HCT116 (cell line): ENCODE results near the gene PROSER2. TPM values are rescaled to one million over a fixed set of nuclear protein-coding genes. Genes with fewer than 3 reads are reported as not detected.

Experiments
- ATAC-seq: fragments of 200-7000 bp; cut with Tn5 transposase; 2 replicates; pipeline ENCODE4 v1.9.1; 2020; ENCODE audit warnings: mild to moderate bottlenecking, moderate library complexity
- BruUV-seq: library from RNA; stranded (reverse); fragments of 400-500 nt; replicated peaks from 2 replicates; lab custom pipeline; 2021; lab: Mats Ljungman, UMichigan
- CTCF ChIA-PET: fragments of 300-600 bp; sonication (Branson Sonifier 250); formaldehyde crosslinking; loops from one replicate; lab custom pipeline; 2021; ENCODE audit warnings: antibody characterized with exemption; lab: Charles Lee
- POLR2A ChIA-PET: fragments of 300-600, 350-600 bp; sonication (Branson Sonifier 250); formaldehyde crosslinking; loops from one replicate; lab custom pipeline; 2021; ENCODE audit warnings: antibody characterized with exemption; lab: Charles Lee
- RAD21 ChIA-PET, 2 experiments: fragments of 300-600 bp; sonication (Branson Sonifier 250); formaldehyde crosslinking; loops; one replicate each; lab custom pipeline; 2023; ENCODE audit warnings: low total read pairs in 2 of 2; ENCODE audit not compliant: uncharacterized antibody in 2 of 2, unreplicated experiment in 2 of 2, low non-redundant PET in 1 of 2; lab: Charles Lee
- DNase-seq: peaks from one replicate; pipeline ENCODE4 v3.0.0-alpha.2; 2010; ENCODE audit warnings: low read depth, low spot score
- H2AFZ ChIP-seq: fragments of 200-600 bp; shearing (Covaris generic), sonication (generic); 2 replicates; pipeline ENCODE4 v1.6.1; 2017; ENCODE audit warnings: low read depth, mixed run types, mixed read lengths, antibody characterized with exemption, low read length; ENCODE audit not compliant: poor library complexity, severe bottlenecking
- H3K27ac ChIP-seq: 2 replicates; pipeline ENCODE4 v1.5.1; 2012; ENCODE audit warnings: low read depth, low read length
- H3K27me3 ChIP-seq: fragments of 200-600 bp; sonication (generic); 2 replicates; pipeline ENCODE4 v1.6.1; 2016; ENCODE audit warnings: mixed run types, low read length, mixed read lengths; ENCODE audit not compliant: insufficient read depth
- H3K36me3 ChIP-seq, 2 experiments: fragments of 200-500 bp in 1 of 2; fragments of 200-600 bp in 1 of 2; sonication (Bioruptor generic) in 1 of 2; sonication (generic) in 1 of 2; 2 replicates each; pipeline versions ENCODE4 v1.5.1 to v1.6.1; 2014 to 2016; ENCODE audit warnings: low read length in 2 of 2, inconsistent platforms in 1 of 2, mixed read lengths in 1 of 2, mixed run types in 1 of 2; ENCODE audit not compliant: insufficient read depth in 2 of 2, control insufficient read depth in 1 of 2
- H3K4me1 ChIP-seq, 2 experiments: fragments of 200-600 bp in 1 of 2; sonication (generic) in 1 of 2; 2 replicates each; pipeline versions ENCODE4 v1.5.1 to v1.6.1; 2012 to 2017; ENCODE audit warnings: low read length in 2 of 2, inconsistent platforms in 1 of 2, mild to moderate bottlenecking in 1 of 2, mixed read lengths in 1 of 2, mixed run types in 1 of 2, moderate library complexity in 1 of 2; ENCODE audit not compliant: insufficient read depth in 2 of 2, control insufficient read depth in 1 of 2
- H3K4me2 ChIP-seq: fragments of 200-600 bp; sonication (generic); 2 replicates; pipeline ENCODE4 v1.6.1; 2017; ENCODE audit warnings: mixed run types, low read length, mixed read lengths
- H3K4me3 ChIP-seq, 2 experiments: fragments of 200-600 bp in 1 of 2; sonication (generic) in 1 of 2; replicated peaks in 1 of 2; 2 replicates each; pipeline ENCODE4 v1.5.1; 2011 to 2016; ENCODE audit warnings: low read length in 2 of 2, control low read depth in 1 of 2, low read depth in 1 of 2, mild to moderate bottlenecking in 1 of 2, mixed read lengths in 1 of 2, mixed run types in 1 of 2
- H3K79me2 ChIP-seq: fragments of 200-600 bp; sonication (generic); 2 replicates; pipeline ENCODE4 v1.6.1; 2017; ENCODE audit warnings: mild to moderate bottlenecking, mixed run types, low read length, moderate library complexity, mixed read lengths; ENCODE audit not compliant: insufficient read depth
- H3K9ac ChIP-seq: fragments of 200-600 bp; sonication (generic); 2 replicates; pipeline ENCODE4 v1.6.1; 2016; ENCODE audit warnings: low read length, mixed read lengths
- H3K9me2 ChIP-seq: fragments of 200-600 bp; sonication (generic), shearing (Covaris generic); 2 replicates; pipeline ENCODE4 v1.6.1; 2017; ENCODE audit warnings: mixed run types, mild to moderate bottlenecking, moderate library complexity; ENCODE audit not compliant: insufficient read depth
- H3K9me3 ChIP-seq, 2 experiments: fragments of 200-500 bp in 1 of 2; fragments of 200-600 bp in 1 of 2; sonication (Bioruptor generic) in 1 of 2; sonication (generic) in 1 of 2; 2 replicates each; pipeline ENCODE4 v1.6.1; 2014 to 2017; ENCODE audit warnings: low read length in 2 of 2, mixed read lengths in 2 of 2, inconsistent platforms in 1 of 2, low read depth in 1 of 2, mild to moderate bottlenecking in 1 of 2, mixed run types in 1 of 2, moderate library complexity in 1 of 2; ENCODE audit not compliant: control insufficient read depth in 1 of 2, insufficient read depth in 1 of 2
- H4K20me1 ChIP-seq: fragments of 200-600 bp; sonication (generic), shearing (Covaris generic); 2 replicates; pipeline ENCODE4 v1.6.1; 2017; ENCODE audit warnings: mixed run types, mild to moderate bottlenecking, moderate library complexity; ENCODE audit not compliant: insufficient read depth
- EGR1 ChIP-seq: IDR thresholded peaks from 2 replicates; pipeline ENCODE4 v1.6.1; 2012; ENCODE audit warnings: low read depth
- EZH2 ChIP-seq: fragments of 200-600 bp; sonication (generic); IDR thresholded peaks from 2 replicates; pipeline ENCODE4 v1.6.1; 2017; ENCODE audit warnings: antibody characterized with exemption, mixed run types
- FOSL1 ChIP-seq: IDR thresholded peaks from 2 replicates; pipeline ENCODE4 v1.6.1; 2012; ENCODE audit warnings: low read depth
- JUND ChIP-seq: IDR thresholded peaks from 2 replicates; pipeline ENCODE4 v1.6.1; 2012
- MAX ChIP-seq: IDR thresholded peaks from 2 replicates; pipeline ENCODE4 v1.6.1; 2012
- POLR2A ChIP-seq: IDR thresholded peaks from 2 replicates; pipeline ENCODE4 v1.7.0; 2011; ENCODE audit warnings: borderline replicate concordance; ENCODE audit not compliant: insufficient read depth, insufficient read length; ENCODE audit errors: extremely low read depth
- REST ChIP-seq: IDR thresholded peaks from 2 replicates; pipeline ENCODE4 v1.6.1; 2012; ENCODE audit warnings: low read depth
- SIN3A ChIP-seq: IDR thresholded peaks from 2 replicates; pipeline ENCODE4 v1.6.1; 2012; ENCODE audit warnings: low read depth
- SP1 ChIP-seq: IDR thresholded peaks from 2 replicates; pipeline ENCODE4 v1.6.1; 2012; ENCODE audit warnings: low read depth
- SRF ChIP-seq: IDR thresholded peaks from 2 replicates; pipeline ENCODE4 v1.6.1; 2012; ENCODE audit warnings: low read depth
- TCF7L2 ChIP-seq: IDR thresholded peaks from 2 replicates; pipeline ENCODE4 v1.7.0; 2011; ENCODE audit warnings: borderline replicate concordance, inconsistent platforms; ENCODE audit not compliant: insufficient read depth, insufficient read length; ENCODE audit errors: extremely low read depth
- YY1 ChIP-seq: IDR thresholded peaks from 2 replicates; pipeline ENCODE4 v1.6.1; 2011; ENCODE audit warnings: low read length, low read depth, moderate library complexity, mild to moderate bottlenecking; ENCODE audit not compliant: insufficient replicate concordance; ENCODE audit errors: extremely low read depth
- ZBTB33 ChIP-seq: IDR thresholded peaks from 2 replicates; pipeline ENCODE4 v1.6.1; 2011; ENCODE audit warnings: mild to moderate bottlenecking, low read length, moderate library complexity; ENCODE audit not compliant: insufficient replicate concordance; ENCODE audit errors: extremely low read depth
- ZNF274 ChIP-seq: fragments of 200-500 bp; sonication (Bioruptor generic); IDR thresholded peaks from 2 replicates; pipeline ENCODE4 v1.6.1; 2014; ENCODE audit warnings: mild to moderate bottlenecking, low read depth, low read length, inconsistent platforms
- intact Hi-C: fragments of 100-400 bp; cut with micrococcal nuclease; formaldehyde crosslinking; loops from 2 replicates; pipeline ENCODE4 v1.10.0; 2022
- total RNA-seq: library from RNA; stranded (reverse); gene quantifications from one replicate; pipeline ENCODE4 v1.2.1, GENCODE V29; 2021; ENCODE audit not compliant: unreplicated experiment

Gene PROSER2
- total RNA-seq, 1 experiment from 2014 or later = 46.2 TPM

- ChIA-PET CTCF (interaction anchor here (1.2 to 1.4 kb wide), 2 partner anchors 11 to 162 kb away, joined by 3 read pairs; no protein-coding TSS in a partner anchor), POLR2A (no interaction called here)
- no TSS peak for BruUV-seq
These were observed 1.7 kb downstream of the PROSER2 start for GRCh38 chr10:11824825-11825224.

GRCh38 chr10:11825796-11826414 is 2.7 kb downstream of the PROSER2 start:
- H3K79me2 ChIP-seq = peaks cover 81% of the 10 kb centered on the region
- H3K27me3 ChIP-seq = no peaks in the 10 kb centered on the region
- no peaks in the 10 kb centered on the region for H3K9me2 ChIP-seq
- DNase-seq = no peak
- CTCF ChIA-PET = interaction anchor here (1.4 kb wide), 1 partner anchor 161 kb away, joined by 3 read pairs; no protein-coding TSS in a partner anchor
- BruUV-seq = no TSS peak
- no peaks in the 10 kb centered on the region for H3K9me3 ChIP-seq
- no peak overlapping the region for H3K4me2 ChIP-seq
- H3K36me3 ChIP-seq = peaks cover 0 to under 1% of the 10 kb centered on the region in 2 experiments; a peak in 1 of 4 replicates
- H3K27ac ChIP-seq = no peak overlapping the region
- H2AFZ ChIP-seq = no peak overlapping the region
- no peak for ATAC-seq
- RAD21 ChIA-PET = no interaction called here
- H4K20me1 ChIP-seq = peaks cover 18% of the 10 kb centered on the region; the same call in 1 of the 2 replicates
- peaks cover 8 to 56% of the 10 kb centered on the region in 2 experiments for H3K4me1 ChIP-seq
- H3K9ac ChIP-seq = no peak overlapping the region
- POLR2A ChIA-PET = no interaction called here
- H3K4me3 ChIP-seq = no peak overlapping the region
- intact Hi-C loops = no loop called here
- TF ChIP-seq FOSL1 = no peak
- TF ChIP-seq EGR1 = no peak
- TF ChIP-seq POLR2A = no peak
- no peak for TF ChIP-seq MAX
- no peak for TF ChIP-seq EZH2
- no peak for TF ChIP-seq TCF7L2
- TF ChIP-seq JUND = no peak
- no peak for TF ChIP-seq YY1
- no peak for TF ChIP-seq SIN3A
- TF ChIP-seq SRF = no peak
- no peak for TF ChIP-seq SP1
- no peak for TF ChIP-seq ZBTB33
- TF ChIP-seq REST = no peak
- TF ChIP-seq ZNF274 = no peak

More at GRCh38 chr10:11824825-11825224, 1.7 kb downstream of the PROSER2 start:
- peaks cover 15 to 54% of the 10 kb centered on the region in 2 experiments for H3K4me1 ChIP-seq
- ATAC-seq (no peak), DNase-seq (no peak)
- H3K27me3 ChIP-seq = no peaks in the 10 kb centered on the region
- H3K27ac ChIP-seq = no peak overlapping the region
- intact Hi-C loops = no loop called here
- no peaks in the 10 kb centered on the region for H3K9me2 ChIP-seq
- RAD21 ChIA-PET = no interaction called here
- no peaks in the 10 kb centered on the region; a peak in 1 of 4 replicates for H3K36me3 ChIP-seq
- H2AFZ ChIP-seq = no peak overlapping the region
- TF ChIP-seq EZH2 = no peak
- no peaks in the 10 kb centered on the region for H3K9me3 ChIP-seq
- peak overlapping the region; percentile 80 to 89 for H3K4me3 ChIP-seq
- H3K4me2 ChIP-seq = peak overlapping the region; percentile 78
- peaks cover 70% of the 10 kb centered on the region for H3K79me2 ChIP-seq
- H4K20me1 ChIP-seq = peaks cover 14% of the 10 kb centered on the region; the same call in 1 of the 2 replicates
- peak overlapping the region; percentile 95 for H3K9ac ChIP-seq
